IPS DF 4.7 (cell line): ENCODE data around the gene CEACAM16.
"Not testable (repeated sequence)": the region's sequence is repeated elsewhere in the genome, so short reads cannot be mapped to it uniquely, and the experiment has no call there.

Experiments
- DNase-seq: peaks from one replicate; pipeline ENCODE4 v3.0.0-alpha.2; 2013; ENCODE audit warnings: low spot score; ENCODE audit errors: extremely low read depth

The CEACAM16 gene

GRCh38 chr19:44675521-44675920 lies 23.4 kb upstream of the CEACAM16 start:
- no peak for DNase-seq

- DNase-seq = no peak
These were observed 21.7 kb upstream of the CEACAM16 start for GRCh38 chr19:44677019-44677811.

GRCh38 chr19:44680536-44680935 lies 18.4 kb upstream of the CEACAM16 start:
- no peak for DNase-seq

GRCh38 chr19:44681992-44682790 lies 16.8 kb upstream of the CEACAM16 start:
- no peak for DNase-seq

GRCh38 chr19:44682807-44683206 lies 16.1 kb upstream of the CEACAM16 start:
- DNase-seq = no peak

- no peak for DNase-seq
These were observed 15.3 kb upstream of the CEACAM16 start for GRCh38 chr19:44683434-44684210.

GRCh38 chr19:44684396-44684795 lies 14.6 kb upstream of the CEACAM16 start:
- DNase-seq = not testable (repeated sequence)

GRCh38 chr19:44684892-44685863 lies 13.8 kb upstream of the CEACAM16 start:
- DNase-seq = no peak

- DNase-seq = no peak
These were observed 13.1 kb upstream of the CEACAM16 start for GRCh38 chr19:44685877-44686276.

GRCh38 chr19:44686896-44687295 lies 12.1 kb upstream of the CEACAM16 start:
- DNase-seq = no peak

GRCh38 chr19:44687888-44688287 lies 11.1 kb upstream of the CEACAM16 start:
- no peak for DNase-seq

- no peak for DNase-seq
These were observed 9.4 kb upstream of the CEACAM16 start for GRCh38 chr19:44689290-44690130.

- no peak for DNase-seq
These were observed 8.9 kb upstream of the CEACAM16 start for GRCh38 chr19:44690131-44690440.

GRCh38 chr19:44692379-44692721 lies 6.6 kb upstream of the CEACAM16 start:
- DNase-seq = no peak

- no peak for DNase-seq
These were observed 4.8 kb upstream of the CEACAM16 start for GRCh38 chr19:44694184-44694579.

- DNase-seq = no peak
These were observed 1.8 kb upstream of the CEACAM16 start for GRCh38 chr19:44696939-44697669.

- no peak for DNase-seq
These were observed 1.3 kb upstream of the CEACAM16 start for GRCh38 chr19:44697670-44698034.

- DNase-seq = no peak
These were observed 1.6 kb downstream of the CEACAM16 start for GRCh38 chr19:44700547-44700946.

- no peak for DNase-seq
These were observed 2.3 kb downstream of the CEACAM16 start for GRCh38 chr19:44701228-44701627.
